SK-N-SH (cell line): ENCODE results near the gene SLIT1. TPM values are rescaled to one million over a fixed set of nuclear protein-coding genes. Genes with fewer than 3 reads are reported as not detected.

ENCODE experiments used
- CTCF ChIA-PET: fragments of 300-600, 350-600 bp; formaldehyde crosslinking; extraction: SDS; loops from one replicate; lab custom pipeline; 2021; lab: Yijun Ruan, JAX
- POLR2A ChIA-PET: fragments of 350-600 bp; sonication (Branson Sonifier 250); formaldehyde crosslinking; extraction: SDS; loops from one replicate; lab custom pipeline; 2020; ENCODE audit warnings: antibody characterized with exemption, inconsistent platforms; lab: Yijun Ruan, JAX
- DNase-seq: peaks from one replicate; pipeline ENCODE4 v3.0.0; 2012
- H2AFZ ChIP-seq: fragments of 200-600 bp; sonication (generic); 2 replicates; pipeline ENCODE4 v1.8.1; 2016; ENCODE audit warnings: antibody characterized with exemption, mild to moderate bottlenecking, low read depth
- H3F3A ChIP-seq: fragments of 200-600 bp; sonication (generic); replicated peaks from 2 replicates; pipeline ENCODE3; 2016; ENCODE audit warnings: antibody characterized with exemption, mild to moderate bottlenecking; ENCODE audit not compliant: insufficient read depth
- H3K27ac ChIP-seq, 2 experiments: fragments of 200-500 bp in 1 of 2; fragments of 200-600 bp in 1 of 2; sonication (Bioruptor generic) in 1 of 2; sonication (generic), shearing (Covaris generic) in 1 of 2; 2 replicates each; pipeline versions ENCODE4 v1.5.1 to v1.6.1; 2014 to 2016; ENCODE audit warnings: low read depth in 2 of 2, inconsistent platforms in 1 of 2, low read length in 1 of 2, mild to moderate bottlenecking in 1 of 2, mixed read lengths in 1 of 2
- H3K27me3 ChIP-seq: fragments of 200-600 bp; sonication (generic), shearing (Covaris generic); 2 replicates; pipeline ENCODE4 v1.6.1; 2016; ENCODE audit warnings: mixed run types; ENCODE audit not compliant: insufficient read depth
- H3K36me3 ChIP-seq, 2 experiments: fragments of 200-500 bp in 1 of 2; fragments of 200-600 bp in 1 of 2; sonication (Bioruptor generic) in 1 of 2; sonication (generic) in 1 of 2; replicated peaks in 1 of 2; 2 replicates each; pipeline versions ENCODE3 to v1.5.1; 2014 to 2016; ENCODE audit warnings: low read length in 1 of 2, mild to moderate bottlenecking in 1 of 2; ENCODE audit not compliant: insufficient read depth in 2 of 2, control insufficient read depth in 1 of 2
- H3K4me1 ChIP-seq, 2 experiments: fragments of 200-500 bp in 1 of 2; fragments of 200-600 bp in 1 of 2; sonication (Bioruptor generic) in 1 of 2; sonication (generic), shearing (Covaris generic) in 1 of 2; 2 replicates each; pipeline versions ENCODE4 v1.5.1 to v1.6.1; 2014 to 2016; ENCODE audit warnings: low read depth in 1 of 2, low read length in 1 of 2, mixed run types in 1 of 2; ENCODE audit not compliant: insufficient read depth in 2 of 2, control insufficient read depth in 1 of 2
- H3K4me2 ChIP-seq: fragments of 200-600 bp; sonication (generic), shearing (Covaris generic); 2 replicates; pipeline ENCODE4 v1.6.1; 2017; ENCODE audit warnings: mixed run types
- H3K4me3 ChIP-seq, 2 experiments: fragments of 200-500 bp in 1 of 2; fragments of 200-600 bp in 1 of 2; sonication (Bioruptor generic) in 1 of 2; sonication (generic), shearing (Covaris generic) in 1 of 2; 2 replicates each; pipeline versions ENCODE4 v1.5.1 to v1.8.1; 2014 to 2016; ENCODE audit warnings: low read depth in 2 of 2, inconsistent platforms in 1 of 2, low read length in 1 of 2, mild to moderate bottlenecking in 1 of 2, mixed read lengths in 1 of 2, moderate library complexity in 1 of 2
- H3K79me2 ChIP-seq: fragments of 200-600 bp; sonication (generic); 2 replicates; pipeline ENCODE4 v1.8.1; 2017; ENCODE audit warnings: mild to moderate bottlenecking; ENCODE audit not compliant: insufficient read depth
- H3K9ac ChIP-seq: fragments of 200-600 bp; sonication (generic); 2 replicates; pipeline ENCODE4 v1.6.1; 2017; ENCODE audit warnings: mixed run types
- H3K9me2 ChIP-seq: fragments of 200-600 bp; sonication (generic); 2 replicates; pipeline ENCODE4 v1.6.1; 2017; ENCODE audit warnings: mixed run types
- H3K9me3 ChIP-seq: fragments of 200-600 bp; sonication (generic); 2 replicates; pipeline ENCODE4 v1.6.1; 2017; ENCODE audit warnings: mixed run types, mild to moderate bottlenecking, moderate library complexity
- H4K20me1 ChIP-seq: fragments of 200-600 bp; sonication (generic); 2 replicates; pipeline ENCODE4 v1.6.1; 2017; ENCODE audit warnings: mild to moderate bottlenecking, mixed run types; ENCODE audit not compliant: insufficient read depth
- CTCF ChIP-seq: fragments of 200-600 bp; sonication (generic); IDR thresholded peaks from 2 replicates; pipeline ENCODE4 v1.6.1; 2017; ENCODE audit warnings: antibody characterized with exemption, mild to moderate bottlenecking, moderate library complexity
- ELF1 ChIP-seq: IDR thresholded peaks from 2 replicates; pipeline ENCODE4 v1.4.0; 2012
- FOSL2 ChIP-seq: IDR thresholded peaks from 2 replicates; pipeline ENCODE4 v1.4.0; 2012; ENCODE audit warnings: low read depth, mild to moderate bottlenecking, moderate library complexity, borderline replicate concordance
- FOXJ3 ChIP-seq: sonication (generic); formaldehyde crosslinking; IDR thresholded peaks from 2 replicates; pipeline ENCODE4 v1.5.1; 2020; ENCODE audit warnings: mild to moderate bottlenecking, missing genetic modification reagents
- FOXM1 ChIP-seq: IDR thresholded peaks from 2 replicates; pipeline ENCODE4 v1.4.0; 2012; ENCODE audit warnings: low read depth, mild to moderate bottlenecking
- GABPA ChIP-seq: IDR thresholded peaks from 2 replicates; pipeline ENCODE4 v1.4.0; 2012; ENCODE audit warnings: low read depth, mild to moderate bottlenecking
- NFIC ChIP-seq: IDR thresholded peaks from 2 replicates; pipeline ENCODE4 v1.4.0; 2012; ENCODE audit warnings: borderline replicate concordance
- POLR2AphosphoS5 ChIP-seq: IDR thresholded peaks from 2 replicates; pipeline ENCODE4 v1.6.1; 2012; ENCODE audit warnings: low read depth, low read length
- RAD21 ChIP-seq: IDR thresholded peaks from 2 replicates; pipeline ENCODE4 v1.6.1; 2012; ENCODE audit warnings: mild to moderate bottlenecking, low read length
- RCOR1 ChIP-seq: fragments of 150-350 bp; IDR thresholded peaks from 2 replicates; pipeline ENCODE4 v1.6.1; 2017; ENCODE audit warnings: antibody characterized with exemption, low read length
- REST ChIP-seq: IDR thresholded peaks from 2 replicates; pipeline ENCODE4 v1.6.1; 2012; ENCODE audit warnings: mild to moderate bottlenecking, low read depth, low read length, moderate library complexity
- RFX5 ChIP-seq: IDR thresholded peaks from 2 replicates; pipeline ENCODE4 v1.6.1; 2012; ENCODE audit warnings: mild to moderate bottlenecking, improper control_type of control experiment, low read length
- SMC3 ChIP-seq: IDR thresholded peaks from 2 replicates; pipeline ENCODE4 v1.6.1; 2012; ENCODE audit warnings: low read depth, low read length, improper control_type of control experiment
- TAF1 ChIP-seq: IDR thresholded peaks from 2 replicates; pipeline ENCODE4 v1.6.1; 2012; ENCODE audit warnings: low read depth, mild to moderate bottlenecking, low read length, moderate library complexity, borderline replicate concordance
- YY1 ChIP-seq: IDR thresholded peaks from 2 replicates; pipeline ENCODE4 v1.4.0; 2012; ENCODE audit warnings: low read depth, mild to moderate bottlenecking
- WGBS: methylation state at CpG from one replicate; pipeline ENCODE4 v1.1.6; 2017; ENCODE audit warnings: low lambda C conversion rate; 5-methylcytosine and 5-hydroxymethylcytosine counted together
- polyA plus RNA-seq, 3 experiments: library from polyadenylated mRNA; depleted of rRNA; stranded (reverse); fragments of >200 nt; gene quantifications; 2 replicates each; pipeline ENCODE4 v1.2.3, GENCODE V29; 2012
- TF ChIP-seq, protein P1 (sequence below): IDR thresholded peaks from 2 replicates; pipeline ENCODE4 v1.4.0; 2012; ENCODE audit warnings: low read depth
- TF ChIP-seq, protein P2 (sequence below): fragments of 150-350 bp; IDR thresholded peaks from 2 replicates; pipeline ENCODE4 v1.6.1; 2016; ENCODE audit warnings: mild to moderate bottlenecking, low read depth, low read length
- TF ChIP-seq, protein P3 (sequence below): IDR thresholded peaks from 2 replicates; pipeline ENCODE4; 2012

The SLIT1 gene
- polyA plus RNA-seq, 1 of the 3 experiments (the other 2 are of a cell fraction): 0.05 TPM

DNA sequence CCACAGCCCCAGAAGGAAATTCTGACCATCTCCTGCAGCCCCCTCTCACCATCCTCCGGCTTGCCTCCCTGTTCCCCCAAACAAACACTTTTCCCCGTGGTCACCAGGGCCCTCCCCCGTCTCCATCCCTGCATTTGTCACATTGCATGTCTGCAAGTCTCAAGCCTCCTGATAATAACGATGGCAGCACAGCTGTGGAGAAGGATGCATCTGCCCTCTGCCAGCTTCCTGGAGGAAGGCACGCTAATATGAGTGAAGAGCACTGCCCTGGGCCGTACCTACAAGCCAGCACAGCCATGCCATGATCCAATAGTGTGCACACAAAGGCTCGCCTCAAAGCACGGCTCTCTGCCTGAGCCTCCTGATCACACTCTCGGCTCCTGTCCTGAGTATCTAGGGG is 98.5 kb downstream of the SLIT1 start:
- 33% methylated on average over 9 of the region's 9 CpGs for WGBS
- peaks cover 35% of the 10 kb centered on the region for H3K27me3 ChIP-seq
- no peak for DNase-seq
- H4K20me1 ChIP-seq: no peaks in the 10 kb centered on the region
- no peaks in the 10 kb centered on the region for H3K9me2 ChIP-seq
- ChIA-PET POLR2A (no interaction called here), CTCF (interaction anchor here (1.6 to 2.1 kb wide), 2 partner anchors 12 to 123 kb away, joined by 7 to 8 read pairs; no protein-coding TSS in a partner anchor)
- H3K36me3 ChIP-seq: no peaks in the 10 kb centered on the region
- no peaks in the 10 kb centered on the region; a peak in 1 of 4 replicates for H3K4me1 ChIP-seq
- no peaks in the 10 kb centered on the region for H3K79me2 ChIP-seq
- no peak overlapping the region for H3K9ac ChIP-seq
- no peak overlapping the region for H2AFZ ChIP-seq
- H3K27ac ChIP-seq: no peak overlapping the region
- H3K9me3 ChIP-seq: no peaks in the 10 kb centered on the region
- H3K4me3 ChIP-seq: no peak overlapping the region
- H3F3A ChIP-seq: no peaks in the 10 kb centered on the region
- H3K4me2 ChIP-seq: no peak overlapping the region
- TF ChIP-seq CTCF (no peak), RCOR1 (no peak), REST (no peak), TAF1 (no peak), GABPA (no peak), FOXJ3 (CRISPR knock-in tag) (no peak), RFX5 (no peak), FOSL2 (no peak), FOXM1 (no peak), YY1 (no peak), RAD21 (no peak), ELF1 (no peak), POLR2AphosphoS5 (no peak), NFIC (no peak), SMC3 (no peak)
- TF ChIP-seq, protein P1, sequence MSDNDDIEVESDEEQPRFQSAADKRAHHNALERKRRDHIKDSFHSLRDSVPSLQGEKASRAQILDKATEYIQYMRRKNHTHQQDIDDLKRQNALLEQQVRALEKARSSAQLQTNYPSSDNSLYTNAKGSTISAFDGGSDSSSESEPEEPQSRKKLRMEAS: no peak
- TF ChIP-seq, protein P2, sequence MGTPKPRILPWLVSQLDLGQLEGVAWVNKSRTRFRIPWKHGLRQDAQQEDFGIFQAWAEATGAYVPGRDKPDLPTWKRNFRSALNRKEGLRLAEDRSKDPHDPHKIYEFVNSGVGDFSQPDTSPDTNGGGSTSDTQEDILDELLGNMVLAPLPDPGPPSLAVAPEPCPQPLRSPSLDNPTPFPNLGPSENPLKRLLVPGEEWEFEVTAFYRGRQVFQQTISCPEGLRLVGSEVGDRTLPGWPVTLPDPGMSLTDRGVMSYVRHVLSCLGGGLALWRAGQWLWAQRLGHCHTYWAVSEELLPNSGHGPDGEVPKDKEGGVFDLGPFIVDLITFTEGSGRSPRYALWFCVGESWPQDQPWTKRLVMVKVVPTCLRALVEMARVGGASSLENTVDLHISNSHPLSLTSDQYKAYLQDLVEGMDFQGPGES: no peak
- TF ChIP-seq, protein P3, sequence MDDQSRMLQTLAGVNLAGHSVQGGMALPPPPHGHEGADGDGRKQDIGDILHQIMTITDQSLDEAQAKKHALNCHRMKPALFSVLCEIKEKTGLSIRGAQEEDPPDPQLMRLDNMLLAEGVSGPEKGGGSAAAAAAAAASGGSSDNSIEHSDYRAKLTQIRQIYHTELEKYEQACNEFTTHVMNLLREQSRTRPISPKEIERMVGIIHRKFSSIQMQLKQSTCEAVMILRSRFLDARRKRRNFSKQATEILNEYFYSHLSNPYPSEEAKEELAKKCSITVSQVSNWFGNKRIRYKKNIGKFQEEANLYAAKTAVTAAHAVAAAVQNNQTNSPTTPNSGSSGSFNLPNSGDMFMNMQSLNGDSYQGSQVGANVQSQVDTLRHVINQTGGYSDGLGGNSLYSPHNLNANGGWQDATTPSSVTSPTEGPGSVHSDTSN: no peak
- TF ChIP-seq, all 33 proteins: peak for 0
